Stomach (tissue), 4 donors: Measurements from ENCODE around the gene COG3.

Experiments
- CTCF ChIP-seq, 7 experiments: fragments of 450-650 bp in 4 of 7; fragments of 200-600 bp in 3 of 7; sonication (generic) in 3 of 7; IDR thresholded peaks; one replicate each; pipeline ENCODE4 v1.5.1; 2016 to 2019; ENCODE audit warnings: antibody characterized with exemption in 7 of 7, control low read depth in 2 of 7, mild to moderate bottlenecking in 1 of 7
- POLR2A ChIP-seq, 4 donors: fragments of 450-650 bp; IDR thresholded peaks; one replicate each; pipeline ENCODE4 v1.6.1; 2016; ENCODE audit warnings: antibody characterized with exemption in 4 of 4, control low read depth in 2 of 4, mild to moderate bottlenecking in 1 of 4, moderate library complexity in 1 of 4

DNA sequence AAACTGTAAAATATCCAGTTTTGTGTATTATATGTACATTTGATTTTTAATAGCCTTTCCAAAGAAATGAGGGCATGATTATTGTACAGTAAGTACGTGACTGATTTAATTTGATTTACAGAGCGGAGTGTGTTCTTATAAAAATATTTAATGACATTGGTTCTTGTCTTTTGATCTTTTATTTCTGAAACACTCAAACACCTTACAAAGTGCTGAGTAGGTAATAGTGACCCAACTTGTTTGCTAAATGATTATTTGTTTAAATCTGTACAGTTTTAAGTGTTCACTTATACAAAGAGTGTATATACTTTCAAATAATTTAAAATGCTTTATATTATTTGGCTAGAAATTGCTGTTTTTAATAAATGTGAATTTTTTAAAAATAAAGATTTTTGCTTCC lies 71.5 kb downstream of the COG3 start:
- TF ChIP-seq CTCF (IDR thresholded peaks at IDR 0.05), result no peak
- TF ChIP-seq POLR2A (IDR thresholded peaks at IDR 0.05), result no peak
